B cell (primary cell): Measurements from ENCODE around the gene EPB41L5. TPM values are rescaled to one million over a fixed set of nuclear protein-coding genes. Genes with fewer than 3 reads are reported as not detected.
"Not testable (repeated sequence)": the region's sequence is repeated elsewhere in the genome, so short reads cannot be mapped to it uniquely, and the experiment has no call there.

Experiments used
- ATAC-seq: fragments of 200-7000 bp; cut with Tn5 transposase; one replicate; pipeline ENCODE4 v1.10.0; 2021; ENCODE audit warnings: low read depth, mild to moderate bottlenecking, moderate number of reproducible peaks, moderate library complexity
- CTCF ChIA-PET: fragments of 350-600 bp; sonication (Branson Sonifier 250); formaldehyde crosslinking; loops from one replicate; lab custom pipeline; 2021; ENCODE audit warnings: antibody characterized with exemption, inconsistent platforms; lab: Charles Lee
- POLR2A ChIA-PET: fragments of 350-600 bp; sonication (Branson Sonifier 250); formaldehyde crosslinking; loops from one replicate; lab custom pipeline; 2021; ENCODE audit warnings: antibody characterized with exemption; lab: Charles Lee
- DNase-seq: peaks from one replicate; pipeline ENCODE4 v3.0.0; 2013
- H2AFZ ChIP-seq: 2 replicates; pipeline ENCODE4 v1.6.1; 2012; ENCODE audit warnings: mild to moderate bottlenecking, low read depth, low read length; ENCODE audit not compliant: insufficient read depth, poor library complexity, severe bottlenecking
- H3K27ac ChIP-seq, 2 donors: 1 replicate in 1 of 2; 2 replicates in 1 of 2; pipeline ENCODE4 v1.5.1; 2012 to 2013; ENCODE audit warnings: low read length in 2 of 2, mild to moderate bottlenecking in 2 of 2, moderate library complexity in 1 of 2
- H3K27me3 ChIP-seq, 4 experiments: fragments of 200-600 bp in 1 of 4; sonication (generic) in 1 of 4; replicated peaks in 1 of 4; 1 replicate in 2 of 4; 2 replicates in 2 of 4; pipeline versions ENCODE4 v1.6.1 to v1.7.0; 2013 to 2016; ENCODE audit warnings: low read length in 3 of 4, mild to moderate bottlenecking in 2 of 4, mixed read lengths in 1 of 4, moderate library complexity in 1 of 4; ENCODE audit not compliant: insufficient read depth in 4 of 4, control insufficient read depth in 3 of 4; ENCODE audit errors: control extremely low read depth in 1 of 4
- H3K36me3 ChIP-seq, 2 experiments: replicated peaks in 1 of 2; 1 replicate in 1 of 2; 2 replicates in 1 of 2; pipeline versions ENCODE4 v1.6.1 to v1.7.1; 2013; ENCODE audit warnings: low read length in 1 of 2; ENCODE audit not compliant: insufficient read depth in 2 of 2, control insufficient read depth in 1 of 2; ENCODE audit errors: control extremely low read depth in 1 of 2, extremely low read depth in 1 of 2
- H3K4me1 ChIP-seq, 2 donors: fragments of 200-600 bp in 1 of 2; sonication (generic) in 1 of 2; 1 replicate in 1 of 2; 2 replicates in 1 of 2; pipeline versions ENCODE4 v1.5.1 to v1.6.1; 2013 to 2017; ENCODE audit warnings: low read length in 2 of 2; ENCODE audit not compliant: control insufficient read depth in 2 of 2, insufficient read depth in 2 of 2
- H3K4me2 ChIP-seq: replicated peaks from 2 replicates; pipeline ENCODE3; 2012; ENCODE audit warnings: mild to moderate bottlenecking, low read depth, low read length; ENCODE audit not compliant: poor library complexity, severe bottlenecking
- H3K4me3 ChIP-seq, 5 experiments: fragments of 200-600 bp in 1 of 5; sonication (generic) in 1 of 5; 1 replicate in 3 of 5; 2 replicates in 2 of 5; pipeline versions ENCODE4 v1.5.1 to v1.7.0; 2011 to 2016; ENCODE audit warnings: low read length in 4 of 5, mild to moderate bottlenecking in 4 of 5, low read depth in 2 of 5, control low read depth in 1 of 5, moderate library complexity in 1 of 5; ENCODE audit not compliant: insufficient read depth in 1 of 5; ENCODE audit errors: control extremely low read depth in 1 of 5, extremely low read depth in 1 of 5
- H3K79me2 ChIP-seq: fragments of 200-600 bp; sonication (generic); one replicate; pipeline ENCODE4 v1.6.0; 2016; ENCODE audit warnings: low read length; ENCODE audit not compliant: control insufficient read depth, insufficient read depth
- H3K9ac ChIP-seq: fragments of 200-600 bp; sonication (generic); 2 replicates; pipeline ENCODE4 v1.6.1; 2017; ENCODE audit warnings: mild to moderate bottlenecking, low read length, moderate library complexity
- H3K9me3 ChIP-seq, 3 donors: one replicate each; pipeline versions ENCODE4 v1.6.1 to v1.7.1; 2013; ENCODE audit warnings: low read length in 2 of 3; ENCODE audit not compliant: control insufficient read depth in 2 of 3, insufficient read depth in 1 of 3; ENCODE audit errors: control extremely low read depth in 1 of 3
- H4K20me1 ChIP-seq: 2 replicates; pipeline ENCODE4 v1.6.0; 2012; ENCODE audit warnings: mild to moderate bottlenecking, low read length; ENCODE audit not compliant: insufficient read depth, control insufficient read depth, poor library complexity, severe bottlenecking
- H3K27ac Mint-ChIP-seq: one replicate; pipeline ENCODE4 v1.8.0; 2021; ENCODE audit warnings: mixed read lengths
- H3K27me3 Mint-ChIP-seq: one replicate; pipeline ENCODE4 v1.8.0; 2021; ENCODE audit warnings: mixed read lengths
- H3K4me1 Mint-ChIP-seq: one replicate; pipeline ENCODE4 v1.8.0; 2021; ENCODE audit warnings: mixed read lengths
- H3K4me3 Mint-ChIP-seq: one replicate; pipeline ENCODE4 v1.8.0; 2021; ENCODE audit warnings: mixed read lengths
- H3K9me3 Mint-ChIP-seq: one replicate; pipeline ENCODE4 v1.8.0; 2022; ENCODE audit warnings: mixed read lengths; ENCODE audit not compliant: insufficient read depth
- CTCF ChIP-seq: fragments of 200-600 bp; IDR thresholded peaks from one replicate; pipeline ENCODE4 v1.8.0; 2022; ENCODE audit warnings: antibody characterized with exemption, mild to moderate bottlenecking
- EZH2 ChIP-seq: IDR thresholded peaks from 2 replicates; pipeline ENCODE4 v1.6.1; 2012; ENCODE audit warnings: borderline replicate concordance, low read depth, mild to moderate bottlenecking, moderate library complexity, low read length; ENCODE audit not compliant: insufficient read depth, poor library complexity, severe bottlenecking
- WGBS: methylation state at CpG from one replicate; pipeline ENCODE4 v1.1.5; 2013; ENCODE audit warnings: missing lambda C conversion rate; ENCODE audit not compliant: insufficient coverage; 5-methylcytosine and 5-hydroxymethylcytosine counted together
- intact Hi-C: fragments of 100-400 bp; cut with micrococcal nuclease; formaldehyde crosslinking; loops from one replicate; pipeline ENCODE4 v1.10.0; 2022
- polyA plus RNA-seq: library from polyadenylated mRNA; depleted of rRNA; stranded (reverse); fragments of >200 nt; gene quantifications from 2 replicates; pipeline ENCODE4 v1.2.3, GENCODE V29; 2012
- total RNA-seq, 2 donors: library from RNA; stranded (reverse); fragments of 120-200 nt in 1 of 2; gene quantifications; 1 replicate in 1 of 2; 2 replicates in 1 of 2; pipeline versions ENCODE4 v1.2.3 to v1.2.4, GENCODE V29; 2013 to 2022

The EPB41L5 gene
- total and polyA plus RNA-seq, 2 donors (not counting 1 experiment from before 2014, with no cell fraction given) = 3.9 to 14.0 TPM

- no peak overlapping the region for H3K4me3 Mint-ChIP-seq
These were observed 16.7 kb upstream of the EPB41L5 start for GRCh38 chr2:119996148-119996547.

GRCh38 chr2:119996896-119997891, 15.7 kb upstream of the EPB41L5 start:
- intact Hi-C loops, CTCF ChIA-PET, DNase-seq, H3K4me3 Mint-ChIP-seq, H3K4me1 Mint-ChIP-seq, H3K4me1 ChIP-seq, POLR2A ChIA-PET, H3K4me2 ChIP-seq, H3K4me3 ChIP-seq, H3K36me3 ChIP-seq, H3K27ac Mint-ChIP-seq, ATAC-seq, H3K9ac ChIP-seq, H3K27me3 ChIP-seq, H3K79me2 ChIP-seq, H4K20me1 ChIP-seq, H3K9me3 ChIP-seq, H3K9me3 Mint-ChIP-seq, H3K27ac ChIP-seq, H2AFZ ChIP-seq: not testable (repeated sequence)
- 96% methylated on average over 48 of the region's 55 CpGs for WGBS
- H3K27me3 Mint-ChIP-seq = peaks cover 11% of the 10 kb centered on the region

More at GRCh38 chr2:119996148-119996547, 16.7 kb upstream of the EPB41L5 start:
- DNase-seq = no peak
- no peaks in the 10 kb centered on the region for H3K4me1 ChIP-seq
- no peaks in the 10 kb centered on the region for H3K79me2 ChIP-seq
- WGBS = no CpG with 5 or more reads among the region's 3 CpGs
- no peak overlapping the region for H3K4me2 ChIP-seq
- no peaks in the 10 kb centered on the region for H3K9me3 Mint-ChIP-seq
- CTCF ChIA-PET = interaction anchor here (0.7 kb wide), 1 partner anchor 48 kb away, joined by 3 read pairs; no protein-coding TSS in a partner anchor
- POLR2A ChIA-PET = no interaction called here
- no peak overlapping the region for H3K27ac ChIP-seq
- intact Hi-C loops = no loop called here
- H3K36me3 ChIP-seq = no peaks in the 10 kb centered on the region
- H3K27me3 Mint-ChIP-seq = peaks cover 14% of the 10 kb centered on the region
- no peak overlapping the region for H3K27ac Mint-ChIP-seq
- H3K9ac ChIP-seq = no peak overlapping the region
- H4K20me1 ChIP-seq = no peaks in the 10 kb centered on the region
- no peaks in the 10 kb centered on the region for H3K4me1 Mint-ChIP-seq
- no peak overlapping the region for H2AFZ ChIP-seq
- no peak for TF ChIP-seq EZH2
- TF ChIP-seq CTCF = no peak
- H3K4me3 ChIP-seq = no peak overlapping the region
- ATAC-seq = no peak
- peaks cover 0 to 5% (median 0%) of the 10 kb centered on the region in 4 experiments for H3K27me3 ChIP-seq
- no peaks in the 10 kb centered on the region for H3K9me3 ChIP-seq
